ENCODE measurements around the gene METTL26. TPM values are rescaled to one million over a fixed set of nuclear protein-coding genes. Genes with fewer than 3 reads are reported as not detected.

Gene METTL26
- total RNA-seq = 10 to 100 TPM; 69.3 to 70.4 TPM
- polyA plus RNA-seq (ENCODE audit: insufficient read length in 6 of 6) = 10 to 100 TPM; 37.2 to 59.4 (median 49.5) TPM
- long read RNA-seq, donor 1, transcript METTL26-206 (3 exons, 1,710 nt) = minor isoform, 8 of 69 reads
- long read RNA-seq, donor 1, transcript METTL26-205 (5 exons, 726 nt) = minor isoform, 12 of 69 reads
- long read RNA-seq, donor 1, transcript METTL26-201 (6 exons, 794 nt) = major isoform, 25 of 69 reads
- long read RNA-seq, donor 1, transcript METTL26-204 (4 exons, 558 nt) = minor isoform, 6 of 69 reads
- long read RNA-seq, donor 1, partial matches to known transcripts = 0 of 69 reads
- long read RNA-seq, donor 1, other reads (novel, unspliced or antisense) = 5 of 69 reads
- long read RNA-seq, donor 2, transcript METTL26-206 (3 exons, 1,710 nt) = minor isoform, 6 of 40 reads
- long read RNA-seq, donor 2, transcript METTL26-201 (6 exons, 794 nt) = major isoform, 13 of 40 reads
- long read RNA-seq, donor 2, transcript METTL26-204 (4 exons, 558 nt) = minor isoform, 7 of 40 reads
- long read RNA-seq, donor 2, partial matches to known transcripts = 0 of 40 reads
- long read RNA-seq, donor 2, other reads (novel, unspliced or antisense) = 0 of 40 reads
- long read RNA-seq, donor 3, transcript METTL26-204 (4 exons, 558 nt) = minor isoform, 5 of 37 reads
- long read RNA-seq, donor 3, transcript METTL26-205 (5 exons, 726 nt) = minor isoform, 6 of 37 reads
- long read RNA-seq, donor 3, transcript METTL26-201 (6 exons, 794 nt) = major isoform, 12 of 37 reads
- long read RNA-seq, donor 3, transcript METTL26-206 (3 exons, 1,710 nt) = minor isoform, 6 of 37 reads
- long read RNA-seq, donor 3, partial matches to known transcripts = 0 of 37 reads
- long read RNA-seq, donor 3, other reads (novel, unspliced or antisense) = 0 of 37 reads
- long read RNA-seq, donor 4, transcript METTL26-201 (6 exons, 794 nt) = major isoform, 49 of 129 reads
- long read RNA-seq, donor 4, transcript METTL26-202 (3 exons, 544 nt) = minor isoform, 9 of 129 reads
- long read RNA-seq, donor 4, transcript METTL26-203 (4 exons, 604 nt) = minor isoform, 11 of 129 reads
- long read RNA-seq, donor 4, transcript METTL26-205 (5 exons, 726 nt) = minor isoform, 16 of 129 reads
- long read RNA-seq, donor 4, partial matches to known transcripts = 1 of 129 reads
- long read RNA-seq, donor 4, other reads (novel, unspliced or antisense) = 20 of 129 reads
- long read RNA-seq, donor 5, transcript METTL26-201 (6 exons, 794 nt) = major isoform, 15 of 39 reads
- long read RNA-seq, donor 5, transcript METTL26-205 (5 exons, 726 nt) = minor isoform, 10 of 39 reads
- long read RNA-seq, donor 5, partial matches to known transcripts = 0 of 39 reads
- long read RNA-seq, donor 5, other reads (novel, unspliced or antisense) = 0 of 39 reads
- long read RNA-seq, donor 6, transcript METTL26-203 (4 exons, 604 nt) = minor isoform, 6 of 50 reads
- long read RNA-seq, donor 6, transcript METTL26-201 (6 exons, 794 nt) = major isoform, 17 of 50 reads
- long read RNA-seq, donor 6, transcript METTL26-205 (5 exons, 726 nt) = minor isoform, 10 of 50 reads
- long read RNA-seq, donor 6, transcript METTL26-207 (6 exons, 755 nt) = minor isoform, 5 of 50 reads
- long read RNA-seq, donor 6, partial matches to known transcripts = 0 of 50 reads
- long read RNA-seq, donor 6, other reads (novel, unspliced or antisense) = 0 of 50 reads
- long read RNA-seq, donor 7, transcript METTL26-205 (5 exons, 726 nt) = minor isoform, 7 of 46 reads
- long read RNA-seq, donor 7, transcript METTL26-206 (3 exons, 1,710 nt) = major isoform, 13 of 46 reads
- long read RNA-seq, donor 7, transcript METTL26-201 (6 exons, 794 nt) = minor isoform, 10 of 46 reads
- long read RNA-seq, donor 7, partial matches to known transcripts = 0 of 46 reads
- long read RNA-seq, donor 7, other reads (novel, unspliced or antisense) = 0 of 46 reads
- long read RNA-seq, donor 8, transcript METTL26-201 (6 exons, 794 nt) = major isoform, 12 of 36 reads
- long read RNA-seq, donor 8, transcript METTL26-207 (6 exons, 755 nt) = minor isoform, 5 of 36 reads
- long read RNA-seq, donor 8, transcript METTL26-206 (3 exons, 1,710 nt) = minor isoform, 7 of 36 reads
- long read RNA-seq, donor 8, partial matches to known transcripts = 0 of 36 reads
- long read RNA-seq, donor 8, other reads (novel, unspliced or antisense) = 0 of 36 reads
- long read RNA-seq, donor 9 = 0 reads
- long read RNA-seq, donor 10, transcript METTL26-201 (6 exons, 794 nt) = major isoform, 49 of 128 reads
- long read RNA-seq, donor 10, transcript METTL26-203 (4 exons, 604 nt) = minor isoform, 11 of 128 reads
- long read RNA-seq, donor 10, transcript METTL26-205 (5 exons, 726 nt) = minor isoform, 14 of 128 reads
- long read RNA-seq, donor 10, transcript METTL26-202 (3 exons, 544 nt) = minor isoform, 8 of 128 reads
- long read RNA-seq, donor 10, partial matches to known transcripts = 2 of 128 reads
- long read RNA-seq, donor 10, other reads (novel, unspliced or antisense) = 22 of 128 reads
- long read RNA-seq, donor 11 = 0 reads
- long read RNA-seq, donor 12, transcript METTL26-204 (4 exons, 558 nt) = minor isoform, 7 of 43 reads
- long read RNA-seq, donor 12, transcript METTL26-201 (6 exons, 794 nt) = major isoform, 17 of 43 reads
- long read RNA-seq, donor 12, transcript METTL26-206 (3 exons, 1,710 nt) = minor isoform, 9 of 43 reads
- long read RNA-seq, donor 12, partial matches to known transcripts = 0 of 43 reads
- long read RNA-seq, donor 12, other reads (novel, unspliced or antisense) = 0 of 43 reads

DNA sequence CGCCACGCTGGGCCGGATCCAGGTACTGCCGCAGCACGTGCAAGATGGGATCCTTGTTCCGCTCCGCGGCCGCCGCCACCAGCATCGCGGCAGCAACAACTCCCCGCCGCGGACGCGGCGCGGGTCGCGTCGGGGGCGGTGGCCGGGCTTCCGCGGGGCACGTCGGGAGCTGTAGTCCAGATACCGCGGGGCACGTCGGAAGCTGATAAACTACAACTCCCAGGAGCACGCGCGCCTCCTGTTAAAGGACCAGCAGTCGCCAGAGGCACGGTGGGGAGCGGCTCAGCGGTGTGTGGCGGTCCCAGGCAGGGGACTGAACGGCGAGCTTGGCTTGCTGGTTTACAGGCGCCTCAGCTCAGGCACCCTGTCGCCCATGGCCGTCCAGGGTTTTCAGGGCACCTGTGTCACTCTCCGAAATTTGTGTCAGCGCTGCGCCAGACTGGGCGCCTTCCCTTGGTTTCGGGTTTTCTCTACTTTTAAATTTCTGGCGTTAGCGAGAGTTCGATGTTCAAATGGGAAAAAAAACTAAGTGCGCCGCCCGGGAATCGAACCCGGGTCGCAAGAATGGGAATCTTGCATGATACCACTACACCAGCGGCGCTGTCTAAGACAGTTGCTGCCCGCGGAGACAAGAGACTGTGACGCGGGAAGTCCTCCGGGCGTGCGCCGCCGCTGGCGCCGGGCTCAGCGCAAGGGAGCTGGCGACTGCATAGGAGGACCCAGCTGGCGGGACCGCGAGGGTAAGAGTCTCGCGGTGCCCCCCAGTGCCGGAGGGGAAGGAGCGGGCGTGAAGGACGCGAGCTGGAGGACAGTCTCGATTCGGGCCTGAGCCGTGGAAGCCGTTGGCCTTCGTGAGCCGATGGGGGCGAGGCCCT, at the start of gene METTL26:
Gene METTL26, minus strand, starts transcription at position 100 of the 875 bp plus-strand sequence. Its CDS starts 15 bp downstream, at position 85.
- Histone ChIP-seq H3K27ac (peak within 1 kb of the TSS; percentile 94 to 98), H3K36me3 (peaks cover 0 to 21% of the 10 kb centered on the region in 2 donors), H3K9me3 (no peaks in the 10 kb centered on the region), H3K4me1 (peaks cover 5 to 29% of the 10 kb centered on the region in 2 donors), H3K27me3 (no peaks in the 10 kb centered on the region), H3K4me3 (peak within 1 kb of the TSS; percentile 81 to 89)
- no peak for TF ChIP-seq CTCF (IDR thresholded peaks at IDR 0.05)
- intact Hi-C loops (cut with DNase I) = no loop called here
- DNase-seq = peak; percentile 92 to 98 (median 96)
- ATAC-seq = peak; percentile 92

GRCh38 chr16:684961-685696, 49.0 kb upstream of the METTL26 start:
- Histone ChIP-seq H3K36me3 (peaks cover 0 to 53% of the 10 kb centered on the region in 2 donors), H3K27me3 (no peaks in the 10 kb centered on the region), H3K4me3 (peak overlapping the region in 1 of 2 donors; percentile 79), H3K4me1 (peaks cover 33 to 71% of the 10 kb centered on the region in 2 donors), H3K27ac (peak overlapping the region in 1 of 2 donors; percentile 89), H3K9me3 (no peaks in the 10 kb centered on the region)
- intact Hi-C loops (cut with DNase I) = no loop called here
- peak in 1 of 4 donors; percentile 42 for DNase-seq
- ATAC-seq = no peak
- no peak for TF ChIP-seq CTCF (IDR thresholded peaks at IDR 0.05)

All from left lung (tissue), 14 donors.